Activated CD4-positive, alpha-beta memory T cell treated with anti-CD3 and anti-CD28 coated beads, Interleukin-2, amount 10 ng/mL, durations not matched to agents 7 days and 5 days (primary cell): Measurements from ENCODE around the gene HEG1. TPM values are rescaled to one million over a fixed set of nuclear protein-coding genes. Genes with fewer than 3 reads are reported as not detected.

Source experiments
- CTCF ChIA-PET: fragments of 350-600 bp; sonication (Branson Sonifier 250); formaldehyde crosslinking; loops from one replicate; lab custom pipeline; 2021; ENCODE audit warnings: antibody characterized with exemption, inconsistent platforms; lab: Charles Lee
- POLR2A ChIA-PET: fragments of 350-600 bp; sonication (Branson Sonifier 250); formaldehyde crosslinking; loops from one replicate; lab custom pipeline; 2021; ENCODE audit warnings: antibody characterized with exemption; lab: Charles Lee
- DNase-seq: peaks from one replicate; pipeline ENCODE4 v3.0.0-alpha.2; 2020
- H3K27ac Mint-ChIP-seq: one replicate; pipeline ENCODE4 v1.8.0; 2021; ENCODE audit warnings: mild to moderate bottlenecking, mixed read lengths
- H3K27me3 Mint-ChIP-seq: one replicate; pipeline ENCODE4 v1.8.0; 2021; ENCODE audit warnings: mixed read lengths
- H3K36me3 Mint-ChIP-seq: one replicate; pipeline ENCODE4 v1.8.0; 2021; ENCODE audit warnings: low read depth, mixed read lengths
- H3K4me1 Mint-ChIP-seq: one replicate; pipeline ENCODE4 v1.8.0; 2021; ENCODE audit warnings: mixed read lengths
- H3K4me3 Mint-ChIP-seq: one replicate; pipeline ENCODE4 v1.8.0; 2021; ENCODE audit warnings: mild to moderate bottlenecking, mixed read lengths
- H3K9me3 Mint-ChIP-seq: one replicate; pipeline ENCODE4 v1.8.0; 2021; ENCODE audit warnings: mixed read lengths
- total RNA-seq, 2 experiments: library from RNA; stranded (reverse); gene quantifications; one replicate each; pipeline ENCODE4 v1.2.3, GENCODE V29; 2021

The HEG1 gene
- total RNA-seq, 2 experiments from 2014 or later, result 26.7 to 27.7 TPM

DNA sequence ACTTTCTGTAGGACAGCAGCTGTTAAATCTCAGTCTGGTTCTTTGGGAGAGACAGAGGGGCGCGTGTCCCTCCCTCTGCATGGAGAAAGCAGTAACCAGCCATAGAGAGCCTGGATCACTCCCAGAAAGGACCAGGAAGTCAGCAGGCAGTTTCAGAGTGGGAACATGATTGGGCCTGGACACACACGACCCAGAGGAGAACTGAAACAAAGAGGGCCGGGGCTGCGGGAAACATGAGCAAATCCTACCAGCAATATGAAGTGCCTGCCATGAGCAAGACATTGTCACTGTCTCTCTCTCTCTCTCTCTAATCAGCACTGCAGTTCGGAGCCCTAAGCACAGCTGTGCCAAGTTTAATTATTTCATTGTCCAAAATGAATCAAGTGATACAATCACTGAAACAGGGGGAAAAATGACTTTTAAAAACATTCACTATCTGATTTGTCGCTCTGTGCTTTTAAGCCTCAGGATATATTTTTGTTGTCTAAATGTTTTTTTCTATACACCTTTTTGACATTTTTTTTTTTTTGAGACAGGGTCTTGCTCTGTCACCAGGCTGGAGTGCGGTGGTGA is 138.9 kb downstream of the HEG1 start:
- Mint-ChIP-seq H3K27ac (no peak overlapping the region), H3K36me3 (no peaks in the 10 kb centered on the region), H3K4me1 (no peaks in the 10 kb centered on the region), H3K4me3 (no peak overlapping the region), H3K27me3 (peaks cover 24% of the 10 kb centered on the region), H3K9me3 (no peaks in the 10 kb centered on the region)
- POLR2A ChIA-PET, result no interaction called here
- DNase-seq, result no peak
- CTCF ChIA-PET, result no interaction called here

Other genes with a start within 250 kb of the HEG1 start
- under 1 TPM; 0.05 to 0.40 TPM for gene ITGB5, start 168.6 kb downstream of the HEG1 start, total RNA-seq
- gene MUC13, start 121.2 kb downstream of the HEG1 start, total RNA-seq, result not detected
- gene SLC12A8, start 156.8 kb upstream of the HEG1 start, total RNA-seq, result 1 to 10 TPM in 1 of 2 experiments, under 1 TPM in 1; 0.65 to 1.3 TPM